Activated CD8-positive, alpha-beta T cell treated with anti-CD3 and anti-CD28 coated beads for 36 hours (primary cell): ENCODE data around the gene PPP1R9A. TPM values are rescaled to one million over a fixed set of nuclear protein-coding genes. Genes with fewer than 3 reads are reported as not detected.

ENCODE experiments used
- ATAC-seq: fragments of 200-7000 bp; cut with Tn5 transposase; one replicate; pipeline ENCODE4 v1.10.0; 2021; ENCODE audit warnings: mild to moderate bottlenecking, moderate library complexity
- CTCF ChIA-PET: fragments of 350-600 bp; sonication (Branson Sonifier 250); formaldehyde crosslinking; loops from one replicate; lab custom pipeline; 2021; ENCODE audit warnings: antibody characterized with exemption; lab: Charles Lee
- POLR2A ChIA-PET: fragments of 350-600 bp; sonication (Branson Sonifier 250); formaldehyde crosslinking; loops from one replicate; lab custom pipeline; 2021; ENCODE audit warnings: antibody characterized with exemption; lab: Charles Lee
- DNase-seq: peaks from one replicate; pipeline ENCODE4 v3.0.0-alpha.2; 2020
- H3K27ac Mint-ChIP-seq: one replicate; pipeline ENCODE4 v1.8.0; 2021; ENCODE audit warnings: mild to moderate bottlenecking, mixed read lengths
- H3K27me3 Mint-ChIP-seq: one replicate; pipeline ENCODE4 v1.8.0; 2021; ENCODE audit warnings: mixed read lengths
- H3K36me3 Mint-ChIP-seq: one replicate; pipeline ENCODE4 v1.8.0; 2021; ENCODE audit warnings: low read depth, mixed read lengths
- H3K4me1 Mint-ChIP-seq: one replicate; pipeline ENCODE4 v1.8.0; 2021; ENCODE audit warnings: low read depth, mixed read lengths
- H3K4me3 Mint-ChIP-seq: one replicate; pipeline ENCODE4 v1.8.0; 2021; ENCODE audit warnings: mild to moderate bottlenecking, moderate library complexity, mixed read lengths
- H3K9me3 Mint-ChIP-seq: one replicate; pipeline ENCODE4 v1.8.0; 2021; ENCODE audit warnings: mixed read lengths
- CTCF ChIP-seq: fragments of 200-600 bp; IDR thresholded peaks from one replicate; pipeline ENCODE4 v1.8.0; 2022; ENCODE audit warnings: antibody characterized with exemption, mild to moderate bottlenecking
- intact Hi-C: fragments of 100-400 bp; cut with micrococcal nuclease; formaldehyde crosslinking; loops from one replicate; pipeline ENCODE4 v1.10.0; 2022
- total RNA-seq, 2 experiments: library from RNA; stranded (reverse); gene quantifications; one replicate each; pipeline ENCODE4 v1.2.3, GENCODE V29; 2021

The PPP1R9A gene
- total RNA-seq, 2 experiments from 2014 or later, result 0.05 to 0.13 TPM

- Mint-ChIP-seq H3K4me1 (no peaks in the 10 kb centered on the region), H3K9me3 (no peaks in the 10 kb centered on the region), H3K27ac (no peak overlapping the region), H3K27me3 (no peaks in the 10 kb centered on the region), H3K4me3 (no peak overlapping the region), H3K36me3 (no peaks in the 10 kb centered on the region)
- no peak for ATAC-seq
- TF ChIP-seq CTCF, result no peak
- intact Hi-C loops, result no loop called here
- CTCF ChIA-PET, result no interaction called here
- POLR2A ChIA-PET, result no interaction called here
- DNase-seq, result no peak
Measured at GRCh38 chr7:95056107-95056739, 148.8 kb downstream of the PPP1R9A start.

- Mint-ChIP-seq H3K27ac (no peak overlapping the region), H3K4me3 (no peak overlapping the region), H3K36me3 (no peaks in the 10 kb centered on the region), H3K9me3 (no peaks in the 10 kb centered on the region), H3K27me3 (no peaks in the 10 kb centered on the region), H3K4me1 (no peaks in the 10 kb centered on the region)
- ChIA-PET POLR2A (no interaction called here), CTCF (no interaction called here)
- DNase-seq (no peak), ATAC-seq (no peak)
- intact Hi-C loops, result no loop called here
- TF ChIP-seq CTCF, result no peak
Measured at GRCh38 chr7:95056901-95057300, 149.5 kb downstream of the PPP1R9A start.

GRCh38 chr7:95059842-95060313, 152.5 kb downstream of the PPP1R9A start:
- no peaks in the 10 kb centered on the region for H3K9me3 Mint-ChIP-seq
- ChIA-PET POLR2A (no interaction called here), CTCF (no interaction called here)
- ATAC-seq (no peak), DNase-seq (no peak)
- H3K36me3 Mint-ChIP-seq, result no peaks in the 10 kb centered on the region
- no peaks in the 10 kb centered on the region for H3K27me3 Mint-ChIP-seq
- no peak overlapping the region for H3K4me3 Mint-ChIP-seq
- intact Hi-C loops, result no loop called here
- H3K27ac Mint-ChIP-seq, result no peak overlapping the region
- no peak for TF ChIP-seq CTCF
- H3K4me1 Mint-ChIP-seq, result no peaks in the 10 kb centered on the region

- no peaks in the 10 kb centered on the region for H3K9me3 Mint-ChIP-seq
- H3K36me3 Mint-ChIP-seq, result no peaks in the 10 kb centered on the region
- intact Hi-C loops, result no loop called here
- no peaks in the 10 kb centered on the region for H3K4me1 Mint-ChIP-seq
- ATAC-seq (no peak), DNase-seq (no peak)
- H3K27me3 Mint-ChIP-seq, result no peaks in the 10 kb centered on the region
- H3K27ac Mint-ChIP-seq, result no peak overlapping the region
- ChIA-PET POLR2A (no interaction called here), CTCF (no interaction called here)
- H3K4me3 Mint-ChIP-seq, result no peak overlapping the region
- no peak for TF ChIP-seq CTCF
Measured at GRCh38 chr7:95062901-95063300, 155.5 kb downstream of the PPP1R9A start.

GRCh38 chr7:95066737-95067530, 159.5 kb downstream of the PPP1R9A start:
- H3K27me3 Mint-ChIP-seq, result no peaks in the 10 kb centered on the region
- ChIA-PET CTCF (no interaction called here), POLR2A (no interaction called here)
- DNase-seq (no peak), ATAC-seq (no peak)
- no peaks in the 10 kb centered on the region for H3K36me3 Mint-ChIP-seq
- H3K27ac Mint-ChIP-seq, result no peak overlapping the region
- intact Hi-C loops, result no loop called here
- no peak for TF ChIP-seq CTCF
- H3K4me3 Mint-ChIP-seq, result no peak overlapping the region
- no peaks in the 10 kb centered on the region for H3K4me1 Mint-ChIP-seq
- H3K9me3 Mint-ChIP-seq, result no peaks in the 10 kb centered on the region
